WTC11 (cell line): Measurements from ENCODE around the gene SLC25A21.

Source experiments
- CTCF ChIP-seq: fragments of 200-600 bp; IDR thresholded peaks from 2 replicates; pipeline ENCODE4 v1.8.0; 2022; ENCODE audit warnings: antibody characterized with exemption
- ELF4 ChIP-seq: sonication (generic); formaldehyde crosslinking; IDR thresholded peaks from 2 replicates; pipeline ENCODE4 v1.8.1; 2022; ENCODE audit warnings: low read depth, mild to moderate bottlenecking, moderate library complexity, missing genetic modification reagents
- GTF2I ChIP-seq: fragments of 250-450 bp; sonication (Bioruptor Pico); conservative IDR thresholded peaks from 2 replicates; pipeline ENCODE4 v1.4.0; 2021; ENCODE audit warnings: mild to moderate bottlenecking
- RELA ChIP-seq: sonication (generic); formaldehyde crosslinking; IDR thresholded peaks from 2 replicates; pipeline ENCODE4 v1.8.1; 2022; ENCODE audit warnings: missing genetic modification reagents, mild to moderate bottlenecking, borderline replicate concordance
- TEAD4 ChIP-seq: sonication (generic); formaldehyde crosslinking; IDR thresholded peaks from 2 replicates; pipeline ENCODE4 v1.8.0; 2022; ENCODE audit warnings: mild to moderate bottlenecking, missing genetic modification reagents
- ZNF121 ChIP-seq: sonication (generic); formaldehyde crosslinking; IDR thresholded peaks from 2 replicates; pipeline ENCODE4 v1.8.0; 2023; ENCODE audit warnings: missing genetic modification reagents
- ZNF317 ChIP-seq: sonication (generic); formaldehyde crosslinking; IDR thresholded peaks from 2 replicates; pipeline ENCODE4 v1.8.1; 2023; ENCODE audit warnings: low read depth, mild to moderate bottlenecking, moderate library complexity, missing genetic modification reagents, borderline replicate concordance
- ZNF416 ChIP-seq: fragments of 250-450 bp; sonication (Bioruptor Pico); IDR thresholded peaks from 2 replicates; pipeline ENCODE4 v1.9.0; 2021; ENCODE audit warnings: mild to moderate bottlenecking, inconsistent platforms
- ZNF425 ChIP-seq: fragments of 250-450 bp; sonication (Bioruptor Pico); conservative IDR thresholded peaks from 2 replicates; pipeline ENCODE4 v1.9.0; 2021; ENCODE audit warnings: mild to moderate bottlenecking

- no peak for TF ChIP-seq TEAD4 (CRISPR knock-in tag)
- TF ChIP-seq CTCF, result no peak
- no peak for TF ChIP-seq ELF4 (CRISPR knock-in tag)
- no peak for TF ChIP-seq ZNF121
- TF ChIP-seq ZNF317 (CRISPR knock-in tag), result no peak
- TF ChIP-seq ZNF416, result no peak
- no peak for TF ChIP-seq GTF2I
- no peak for TF ChIP-seq RELA (CRISPR knock-in tag)
- TF ChIP-seq ZNF425 (CRISPR knock-in tag), result no peak
Observed at GRCh38 chr14:36915081-36915480, 257.3 kb downstream of the SLC25A21 start.
